Activated naive CD4-positive, alpha-beta T cell treated with Interleukin-2 at 50 U/mL for 16 hours (primary cell): ENCODE data around the gene LPCAT3.
"Not testable (repeated sequence)": the region's sequence is repeated elsewhere in the genome, so short reads cannot be mapped to it uniquely, and the experiment has no call there.

ENCODE experiments used
- DNase-seq: peaks from one replicate; pipeline ENCODE4 v3.0.0-alpha.2; 2020

LPCAT3 gene, protein sequence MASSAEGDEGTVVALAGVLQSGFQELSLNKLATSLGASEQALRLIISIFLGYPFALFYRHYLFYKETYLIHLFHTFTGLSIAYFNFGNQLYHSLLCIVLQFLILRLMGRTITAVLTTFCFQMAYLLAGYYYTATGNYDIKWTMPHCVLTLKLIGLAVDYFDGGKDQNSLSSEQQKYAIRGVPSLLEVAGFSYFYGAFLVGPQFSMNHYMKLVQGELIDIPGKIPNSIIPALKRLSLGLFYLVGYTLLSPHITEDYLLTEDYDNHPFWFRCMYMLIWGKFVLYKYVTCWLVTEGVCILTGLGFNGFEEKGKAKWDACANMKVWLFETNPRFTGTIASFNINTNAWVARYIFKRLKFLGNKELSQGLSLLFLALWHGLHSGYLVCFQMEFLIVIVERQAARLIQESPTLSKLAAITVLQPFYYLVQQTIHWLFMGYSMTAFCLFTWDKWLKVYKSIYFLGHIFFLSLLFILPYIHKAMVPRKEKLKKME

DNA sequence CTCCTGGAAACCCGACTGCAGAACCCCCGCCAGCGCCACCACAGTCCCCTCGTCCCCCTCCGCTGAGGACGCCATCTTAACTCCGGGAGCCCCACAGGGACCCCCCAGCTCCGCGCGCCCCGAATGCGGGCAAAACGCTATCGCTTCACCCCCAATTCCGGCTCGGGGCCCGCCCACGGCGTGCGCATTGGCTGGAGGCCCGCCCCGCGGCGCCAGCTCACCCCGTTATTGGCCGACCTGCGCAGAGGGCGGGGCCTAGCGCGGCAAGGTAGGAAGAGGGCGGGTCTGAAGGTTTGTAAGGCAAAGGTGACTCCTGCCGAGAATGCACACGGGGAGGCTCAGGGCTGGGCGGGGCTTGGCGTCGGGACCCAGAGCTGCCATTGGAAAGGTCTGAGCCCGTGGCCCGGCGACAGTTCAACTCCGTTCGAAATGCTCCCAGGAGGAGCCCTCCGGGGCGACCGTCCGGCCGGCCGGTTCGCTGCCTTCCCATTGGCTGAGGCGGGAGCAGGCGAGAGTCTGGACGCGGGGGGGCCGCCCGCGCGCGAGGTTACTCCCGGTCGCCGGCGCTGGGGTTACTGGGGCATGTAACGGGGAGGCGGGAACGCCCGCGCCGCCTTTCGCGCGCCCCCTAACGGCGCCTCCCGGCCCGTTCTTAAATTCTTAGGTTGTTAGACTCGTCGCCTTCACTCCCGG is at the start of gene LPCAT3:
Gene LPCAT3, minus strand, starts transcription at position 127 of the 693 bp plus-strand sequence. Its CDS starts 52 bp downstream, at position 75.
- peak; percentile 98 for DNase-seq

DNA sequence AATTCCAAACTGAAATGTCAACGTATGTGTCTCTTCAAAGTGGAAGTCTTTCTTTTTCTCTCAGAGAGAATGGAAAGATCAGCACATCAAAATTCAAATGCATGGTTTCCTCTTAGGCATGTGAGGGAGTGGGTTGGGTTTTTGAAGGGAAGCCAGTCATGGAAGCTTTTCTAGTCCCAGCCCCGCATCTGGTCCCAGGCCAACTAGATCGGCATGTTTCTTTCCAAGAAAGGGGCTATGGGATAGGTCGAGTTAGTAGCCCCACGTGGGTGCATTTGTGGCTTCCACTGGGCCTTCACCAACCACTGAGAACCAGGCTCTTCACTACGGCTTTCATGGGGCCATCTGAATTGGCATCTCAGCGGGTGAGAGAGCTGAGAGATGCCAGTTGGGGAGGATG is 48.8 kb upstream of the LPCAT3 start:
- DNase-seq, result no peak

DNA sequence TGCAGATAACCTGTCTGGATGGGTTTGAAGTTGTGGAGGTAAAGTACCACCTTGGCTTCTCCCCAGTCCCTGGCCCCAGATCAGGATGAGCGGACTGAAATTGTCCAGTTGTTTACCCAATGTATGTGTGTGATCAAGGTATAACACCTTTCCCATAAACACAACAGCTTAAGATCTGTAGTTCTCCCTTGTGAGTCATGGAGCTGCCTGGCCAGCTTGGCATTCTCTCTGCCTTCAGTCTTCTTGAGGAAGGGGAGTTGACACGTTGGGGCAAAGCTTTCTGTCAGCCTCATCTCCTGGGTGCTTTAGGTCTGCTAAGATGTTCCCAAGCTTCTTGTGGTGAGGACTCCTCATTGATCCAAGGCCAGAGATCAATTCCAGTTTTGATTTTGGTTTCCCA is 48.3 kb upstream of the LPCAT3 start:
- DNase-seq, result no peak

DNA sequence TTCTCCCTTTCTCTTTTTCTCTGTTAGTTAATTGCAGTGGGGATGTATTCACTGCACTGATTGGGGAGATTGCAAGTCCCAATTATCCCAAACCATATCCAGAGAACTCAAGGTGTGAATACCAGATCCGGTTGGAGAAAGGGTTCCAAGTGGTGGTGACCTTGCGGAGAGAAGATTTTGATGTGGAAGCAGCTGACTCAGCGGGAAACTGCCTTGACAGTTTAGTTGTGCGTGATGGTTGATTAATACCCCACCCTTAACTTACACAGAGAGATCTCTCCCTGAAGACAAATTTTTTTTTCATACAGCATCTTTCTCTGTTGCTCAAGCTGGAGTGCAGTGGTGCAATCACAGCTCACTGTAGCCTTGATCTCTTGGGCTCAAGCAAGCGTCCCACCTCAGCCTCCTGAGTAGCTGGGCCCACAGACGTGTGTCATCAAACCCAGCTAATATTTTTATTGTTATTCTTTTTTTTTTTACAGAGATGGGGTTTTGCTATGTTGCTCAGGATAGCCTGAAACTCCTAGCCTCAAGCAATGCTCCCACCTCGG is 46.9 kb upstream of the LPCAT3 start:
- DNase-seq, result no peak

DNA sequence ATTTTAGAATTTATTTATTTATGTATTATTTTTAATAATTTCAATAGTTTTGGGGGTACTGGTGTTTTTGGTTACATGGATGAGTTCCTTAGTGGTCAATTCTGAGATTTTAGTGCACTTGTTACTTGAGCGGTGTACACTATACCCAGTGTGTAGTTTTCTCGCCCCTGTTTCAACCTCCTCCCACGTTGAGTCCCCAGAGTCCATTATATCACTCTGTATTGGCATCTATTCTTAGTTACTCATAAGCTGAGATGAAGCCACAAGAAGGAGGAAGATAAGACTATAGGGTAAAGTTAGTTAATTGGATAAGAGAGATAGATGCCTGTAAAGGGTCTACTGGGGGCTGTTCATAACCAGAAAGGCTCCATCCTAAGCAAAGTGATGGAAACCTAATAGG is 46.2 kb upstream of the LPCAT3 start:
- no peak for DNase-seq

DNA sequence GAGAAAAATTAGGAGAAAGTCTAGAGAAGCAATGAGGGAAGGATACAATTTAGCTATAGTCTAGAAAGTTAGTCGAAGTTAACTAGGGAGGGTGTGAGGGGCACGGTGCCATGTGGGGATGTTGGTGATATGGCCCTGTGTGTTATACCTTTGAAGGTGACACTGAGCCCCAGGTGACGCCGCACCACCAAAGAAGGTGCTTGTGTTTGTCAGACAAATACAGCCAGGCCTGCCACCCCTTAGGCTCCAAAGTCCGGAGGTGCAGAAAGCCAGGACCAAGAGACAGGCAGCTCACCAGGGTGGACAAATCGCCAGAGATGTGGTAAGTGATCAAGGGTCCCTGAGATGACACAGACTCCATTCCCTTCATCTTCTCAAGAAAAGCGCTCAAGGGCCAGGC is 43.3 kb upstream of the LPCAT3 start:
- DNase-seq, result no peak

DNA sequence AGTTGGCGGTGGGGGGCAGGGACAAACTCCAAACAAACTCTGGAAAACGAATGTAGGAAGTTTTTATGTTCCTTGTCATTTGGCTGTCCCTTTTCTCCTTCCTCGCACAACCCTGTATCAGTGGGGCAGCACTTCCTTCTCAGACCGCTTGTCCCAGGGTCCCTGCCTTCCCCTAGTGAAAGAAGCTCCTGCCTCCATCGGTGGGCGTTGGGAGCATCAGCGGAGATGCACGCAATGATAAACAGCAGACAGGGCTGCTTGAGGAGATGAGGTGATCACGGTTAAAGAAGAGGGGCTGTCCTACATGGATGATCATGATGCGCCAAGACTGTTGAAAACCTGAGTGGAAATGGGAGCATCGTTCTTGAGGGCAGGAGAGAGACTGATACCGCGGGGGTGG is 42.9 kb upstream of the LPCAT3 start:
- DNase-seq, result no peak

DNA sequence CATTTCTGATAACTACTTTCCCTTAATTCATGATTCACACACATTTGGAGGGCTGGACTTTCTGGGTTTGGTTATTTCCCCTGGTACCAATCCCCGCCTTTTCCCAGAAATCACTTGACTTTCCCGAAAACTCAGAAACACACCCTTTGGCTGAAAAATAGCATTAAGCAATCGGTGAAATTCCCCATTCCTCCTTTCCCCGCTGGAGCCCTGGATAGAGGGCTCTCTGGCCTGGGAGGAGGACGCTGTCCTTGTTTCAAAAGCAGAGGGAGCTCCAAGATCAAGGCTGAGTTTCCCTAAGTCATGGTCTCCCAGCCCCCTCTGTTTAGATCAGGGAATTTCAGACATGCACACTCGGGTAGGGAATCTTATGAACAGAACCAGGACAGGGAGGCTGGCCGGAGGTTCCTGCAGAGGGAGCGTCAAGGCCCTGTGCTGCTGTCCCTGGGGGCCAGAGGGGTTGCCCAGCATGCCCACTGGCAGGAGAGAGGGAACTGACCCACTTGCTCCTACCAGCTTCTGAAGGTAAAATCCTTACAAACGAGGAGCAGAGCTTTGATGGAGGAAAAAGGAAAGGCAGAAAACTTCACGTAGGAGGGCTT is 42.2 kb upstream of the LPCAT3 start, which contains the start of gene C1S:
Gene C1S, plus strand, starts transcription at position 366 of the 602 bp plus-strand sequence. CDS start 1,195 bp downstream, outside the sequence.
- DNase-seq, result no peak

DNA sequence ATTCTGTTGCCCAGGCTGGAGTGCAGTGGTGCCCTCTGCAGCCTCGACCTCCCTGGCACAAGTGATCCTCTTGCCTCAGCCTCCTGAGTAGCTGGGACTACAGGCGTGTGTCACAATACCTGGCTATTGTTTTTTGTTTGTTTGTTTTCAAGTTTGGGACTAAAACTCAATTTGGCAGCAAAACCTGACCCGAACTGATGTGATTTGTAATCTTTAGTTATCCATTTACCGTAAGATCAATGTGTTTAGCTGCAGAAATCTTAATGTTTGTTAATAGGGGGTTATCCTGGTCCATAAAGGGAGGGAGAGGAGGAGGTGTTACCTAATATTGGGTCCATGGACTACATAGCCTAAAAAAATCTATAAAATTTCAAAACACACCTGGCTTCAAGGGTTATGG is 41.5 kb upstream of the LPCAT3 start:
- no peak for DNase-seq

DNA sequence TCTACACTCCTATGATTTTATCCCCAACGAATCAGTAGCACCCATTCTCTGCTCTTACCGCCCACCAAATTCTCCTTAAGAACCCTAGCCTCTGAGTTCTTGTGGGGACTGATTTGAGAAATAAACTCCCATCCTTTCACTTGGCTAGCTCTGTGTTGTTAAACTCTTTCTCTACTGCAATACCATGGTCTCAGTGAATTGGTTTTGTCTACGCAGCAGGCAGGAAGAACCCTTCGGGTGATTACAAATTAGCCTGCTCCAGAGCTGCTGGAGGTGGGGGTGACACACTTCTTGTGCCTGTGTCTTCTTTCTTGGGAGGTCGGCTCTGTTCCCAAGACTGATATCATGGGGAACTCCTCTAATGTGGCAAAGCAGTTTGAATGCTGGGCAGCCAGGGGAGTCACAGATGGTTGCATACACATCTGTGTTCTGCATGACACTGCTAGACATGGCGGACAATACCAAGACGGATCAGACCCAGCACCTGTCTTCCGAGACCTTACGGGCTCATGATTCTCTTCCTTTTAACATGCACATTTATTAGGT is 40.6 kb upstream of the LPCAT3 start:
- DNase-seq, result no peak

DNA sequence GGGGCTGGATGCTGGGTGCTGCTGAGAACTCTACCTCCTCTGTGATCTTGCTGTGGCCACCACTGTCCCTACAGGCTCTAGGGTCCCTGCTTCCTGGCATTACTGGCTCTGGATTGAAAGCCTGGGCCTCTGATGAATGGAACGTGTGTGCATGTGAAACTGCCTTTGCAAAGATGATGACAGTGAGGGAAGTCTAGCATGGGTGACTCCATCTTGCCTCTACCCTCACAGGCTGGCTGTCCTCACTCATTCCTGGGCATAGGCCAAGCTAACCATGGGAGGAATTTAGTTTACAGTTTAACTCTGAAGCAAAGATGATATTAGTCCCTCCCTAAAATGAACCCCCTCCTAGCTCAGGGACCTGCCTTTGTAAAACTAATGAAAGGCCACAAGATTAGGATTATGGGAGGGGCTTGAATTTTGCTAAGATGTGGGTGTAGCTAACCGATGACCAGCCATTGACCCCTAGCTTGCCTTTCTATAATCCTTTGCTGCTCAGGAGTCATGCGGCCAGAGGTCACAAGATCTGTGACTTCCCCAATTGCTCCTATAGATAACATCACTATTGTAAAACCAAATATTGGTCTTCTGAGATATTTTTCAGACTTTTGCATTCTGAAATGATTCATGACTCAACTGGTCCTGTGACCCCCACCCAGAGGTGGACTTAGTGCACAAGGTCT is 40.0 kb upstream of the LPCAT3 start:
- no peak for DNase-seq

DNA sequence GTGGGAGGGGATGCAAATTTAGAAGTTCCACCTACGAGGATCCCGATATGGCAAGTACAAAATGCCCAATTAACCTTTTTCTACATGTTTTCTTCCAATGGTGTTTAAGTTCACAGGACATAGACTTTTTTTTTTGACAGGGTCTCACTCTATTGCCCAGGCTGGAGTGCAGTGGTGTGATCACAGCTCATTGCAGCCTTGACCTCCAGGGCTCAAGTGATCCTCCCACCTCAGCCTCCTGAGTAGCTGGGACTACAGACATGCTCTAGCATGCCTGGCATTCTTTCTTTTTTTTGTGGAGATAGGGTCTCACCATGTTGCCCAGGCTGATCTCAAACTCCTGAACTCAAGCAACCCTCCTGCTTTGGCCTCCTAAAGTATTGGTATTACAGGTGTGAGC is 37.5 kb upstream of the LPCAT3 start:
- not testable (repeated sequence) for DNase-seq

DNA sequence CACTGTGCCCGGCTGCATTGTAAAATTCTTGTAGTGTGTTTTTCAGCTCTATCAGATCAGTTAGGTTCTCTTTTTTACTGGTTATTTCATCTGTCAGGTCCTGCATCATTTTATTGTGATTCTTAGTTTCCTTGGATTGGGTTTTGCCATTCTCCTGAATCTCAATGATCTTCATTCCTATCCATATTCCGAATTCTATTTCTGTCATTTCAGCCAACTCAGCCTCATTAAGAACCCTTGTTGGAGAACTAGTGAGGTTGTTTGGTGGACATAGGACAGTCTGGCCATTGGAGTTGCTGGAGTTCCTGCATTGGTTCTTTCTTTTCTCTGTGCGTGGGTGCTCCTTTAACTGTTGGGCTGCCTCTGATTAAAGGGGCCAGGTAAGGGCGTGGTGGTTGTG is 36.6 kb upstream of the LPCAT3 start:
- DNase-seq, result no peak

DNA sequence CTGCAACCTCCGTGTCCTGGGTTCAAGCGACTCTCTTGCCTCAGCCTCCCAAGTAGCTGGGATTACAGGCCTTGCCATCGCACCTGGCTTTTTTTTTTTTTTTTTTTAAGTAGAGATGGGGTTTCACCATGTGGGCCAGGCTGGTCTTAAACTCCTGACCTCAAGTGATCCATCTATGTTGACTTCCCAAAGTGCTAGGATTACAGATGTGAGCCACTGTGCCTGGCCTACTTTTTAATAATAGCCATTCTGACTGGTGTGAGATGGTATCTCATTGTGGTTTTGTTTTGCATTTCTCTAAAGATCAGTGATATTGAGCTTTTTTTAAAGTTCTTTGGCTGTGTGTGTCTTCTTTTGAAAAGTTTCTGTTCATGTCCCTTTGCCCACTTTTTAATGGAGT is 31.7 kb upstream of the LPCAT3 start:
- DNase-seq, result not testable (repeated sequence)

DNA sequence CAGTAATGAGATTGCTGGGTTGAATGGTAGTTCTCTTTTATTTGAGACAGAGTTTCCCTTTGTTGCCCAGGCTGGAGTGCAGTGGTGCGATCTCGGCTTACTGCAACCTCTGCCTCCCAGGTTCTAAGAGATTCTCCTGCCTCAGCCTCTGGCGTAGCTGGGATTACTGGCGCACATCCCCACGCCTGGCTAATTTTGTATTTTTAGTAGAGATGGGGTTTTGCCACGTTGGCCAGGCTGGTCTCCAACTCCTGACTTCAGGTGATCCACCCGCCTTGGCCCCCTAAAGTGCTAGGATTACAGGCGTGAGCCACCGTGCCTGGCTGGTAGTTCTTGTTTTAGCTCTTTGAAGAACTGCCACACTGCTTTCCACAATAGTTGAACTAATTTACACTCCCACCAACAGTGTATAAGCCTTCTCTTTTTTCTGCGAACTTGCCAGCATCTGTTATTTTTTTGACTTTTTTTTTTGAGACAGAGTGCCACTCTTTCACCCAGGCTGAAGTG is 31.2 kb upstream of the LPCAT3 start:
- not testable (repeated sequence) for DNase-seq

DNA sequence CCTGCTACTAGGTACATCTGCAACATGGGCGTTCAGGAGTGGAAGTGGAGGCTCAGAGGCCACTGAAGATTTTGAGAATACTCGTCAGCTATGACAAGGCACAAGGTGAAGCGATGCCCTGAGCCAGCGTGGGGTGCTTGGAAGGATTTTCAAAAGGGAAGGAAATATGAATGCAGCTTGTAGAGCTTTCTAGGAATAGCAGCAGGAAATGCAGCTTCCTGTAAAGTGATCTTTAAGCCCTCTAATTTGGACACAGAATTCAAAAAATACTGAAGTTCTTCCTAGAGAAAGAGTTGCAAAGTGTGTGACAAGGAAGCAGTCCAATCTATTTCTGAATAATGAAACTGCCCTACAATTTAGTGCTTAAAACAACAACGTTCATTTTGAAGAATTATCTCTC is 29.0 kb upstream of the LPCAT3 start:
- DNase-seq, result no peak

DNA sequence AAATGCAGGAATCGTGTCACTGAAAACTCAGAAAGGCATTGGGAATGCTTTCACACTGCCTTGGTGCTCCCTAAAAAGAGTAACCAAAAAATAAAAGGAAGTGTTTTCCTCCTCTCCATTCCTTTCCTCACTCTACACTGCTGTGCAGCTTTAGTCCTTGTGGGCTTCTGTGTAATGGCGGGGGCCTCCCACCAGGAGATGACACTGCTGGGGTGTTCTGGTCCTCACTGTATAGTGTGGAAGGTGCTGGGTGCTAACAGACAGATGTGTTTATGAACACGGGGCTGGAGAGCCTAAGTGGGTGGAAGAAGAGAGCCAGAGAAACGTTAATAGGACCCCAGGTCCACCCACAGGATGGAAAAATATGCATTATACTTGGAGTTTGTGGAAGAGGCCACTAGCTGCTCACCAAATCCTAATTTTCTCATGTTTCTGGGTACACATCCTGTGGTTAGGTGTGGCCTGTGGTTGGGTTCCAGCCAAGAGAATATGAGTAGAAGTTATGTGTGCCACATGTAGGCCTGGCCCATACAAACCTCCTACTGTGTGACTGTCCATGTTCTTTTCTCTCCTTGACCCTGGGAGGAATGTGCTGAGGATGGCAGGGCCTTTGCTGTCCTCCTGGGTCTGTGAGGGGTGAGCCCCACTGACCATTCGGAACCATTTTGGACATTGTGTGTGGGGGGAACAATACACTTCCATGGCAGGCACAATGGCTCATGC is 28.3 kb upstream of the LPCAT3 start:
- no peak for DNase-seq

DNA sequence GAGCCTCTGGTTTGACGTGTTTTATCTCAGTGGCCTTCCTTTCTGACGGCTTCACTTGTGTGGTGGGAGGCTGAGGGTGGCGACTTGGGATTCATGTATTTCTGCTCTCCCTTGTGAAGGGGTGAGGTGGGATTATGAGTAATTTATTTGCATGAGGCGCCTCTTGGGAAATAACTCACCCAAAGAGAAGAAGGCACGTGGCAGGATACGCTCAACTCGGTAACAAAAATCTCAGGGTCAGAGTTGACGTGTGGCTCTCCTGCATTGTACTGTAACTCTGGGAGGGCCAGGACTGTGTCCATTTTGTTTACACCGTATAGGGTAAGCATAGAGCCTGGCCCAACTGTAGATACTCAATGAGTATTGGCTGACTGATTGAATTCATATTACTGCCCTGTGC is 27.6 kb upstream of the LPCAT3 start:
- no peak for DNase-seq

DNA sequence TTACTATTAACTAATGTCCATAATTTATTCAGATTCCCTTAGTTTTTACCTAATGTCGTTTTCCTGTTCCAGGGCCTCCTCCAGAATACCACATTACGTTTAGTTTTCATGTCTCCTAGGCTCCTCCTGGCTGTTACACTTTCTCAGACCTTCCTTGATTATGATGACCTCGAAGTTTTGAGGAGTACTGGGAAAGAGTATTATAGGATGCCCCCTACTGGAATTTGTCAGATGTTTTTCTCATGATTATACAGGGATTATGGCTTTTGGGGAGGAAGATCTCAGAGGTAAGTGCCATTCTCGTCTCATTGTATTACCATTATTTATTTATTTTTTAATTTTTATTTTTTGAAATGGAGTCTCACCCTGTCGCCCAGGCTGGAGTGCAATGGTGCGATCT is 24.6 kb upstream of the LPCAT3 start:
- no peak for DNase-seq

DNA sequence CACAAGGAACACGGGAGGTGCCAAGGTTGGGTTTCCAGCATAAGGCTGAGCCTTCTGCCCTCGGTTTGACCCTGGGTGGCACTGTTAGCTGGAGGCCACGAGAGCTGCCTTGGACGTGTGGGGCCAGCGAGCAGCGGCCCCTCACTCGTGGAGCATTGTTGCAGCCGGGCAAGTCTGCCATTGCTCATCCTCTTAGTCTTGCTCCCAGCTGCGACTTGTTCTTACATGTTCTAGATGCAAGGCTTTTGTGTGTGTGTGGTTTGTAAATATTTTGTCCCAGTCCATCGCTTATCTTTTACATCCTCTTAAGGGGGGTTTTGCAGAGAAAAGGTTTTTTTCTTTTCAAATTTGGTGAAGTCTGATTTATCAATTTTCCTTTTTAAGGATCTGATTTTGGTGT is 21.1 kb upstream of the LPCAT3 start:
- DNase-seq, result no peak

DNA sequence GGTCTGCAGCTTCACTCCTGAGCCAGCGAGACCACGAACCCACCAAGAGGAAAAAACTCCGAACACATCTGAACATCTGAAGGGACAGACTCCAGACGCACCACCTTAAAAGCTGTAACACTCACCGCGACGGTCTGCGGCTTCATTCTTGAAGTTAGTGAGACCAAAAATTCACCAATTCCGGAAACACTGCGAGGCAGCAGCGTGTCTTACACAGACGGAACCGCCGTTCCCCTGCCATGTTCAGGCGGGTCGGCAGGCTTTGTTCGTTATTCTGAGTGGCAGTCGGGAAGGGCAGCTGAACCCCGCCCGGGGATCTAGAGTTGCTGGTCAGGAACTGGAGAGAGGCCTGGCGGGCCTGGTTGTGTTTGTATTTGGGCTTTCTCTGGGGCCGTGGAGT is 20.3 kb upstream of the LPCAT3 start:
- no peak for DNase-seq

DNA sequence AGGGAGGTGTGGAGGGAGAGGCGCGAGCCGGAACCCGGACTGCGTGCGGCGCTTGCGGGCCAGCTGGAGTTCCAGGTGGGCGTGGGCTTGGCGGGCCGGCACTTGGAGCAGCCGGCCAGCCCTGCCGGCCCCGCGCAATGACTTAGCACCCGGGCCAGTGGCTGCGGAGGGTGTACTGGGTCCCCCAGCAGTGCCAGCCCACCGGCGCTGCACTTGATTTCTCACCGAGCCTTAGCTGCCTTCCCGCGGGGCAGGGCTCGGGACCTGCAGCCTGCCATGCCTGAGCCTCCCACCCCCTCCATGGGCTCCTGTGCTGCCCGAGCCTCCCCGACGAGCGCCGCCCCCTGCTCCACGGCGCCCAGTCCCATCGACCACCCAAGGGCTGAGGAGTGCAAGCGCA is 19.1 kb upstream of the LPCAT3 start:
- DNase-seq, result not testable (repeated sequence)
